Measurements from ENCODE around the gene PRRG4. TPM values are rescaled to one million over a fixed set of nuclear protein-coding genes. Genes with fewer than 3 reads are reported as not detected.

PRRG4 gene
- total and polyA plus RNA-seq, 2 donors from 2014 or later, result 6.4 to 18.4 TPM

- intact Hi-C loops (cut with DNase I), result no loop called here
- no peak for DNase-seq
Observed at GRCh38 chr11:32786811-32787210, 42.9 kb upstream of the PRRG4 start.

GRCh38 chr11:32790916-32791315, 38.8 kb upstream of the PRRG4 start:
- Histone ChIP-seq H3K36me3 (ENCODE audit: control insufficient read depth in 2 of 3, insufficient read depth in 3 of 3, low read length in 3 of 3) (no peaks in the 10 kb centered on the region), H3K9me3 (ENCODE audit: control insufficient read depth in 2 of 3, insufficient read depth in 1 of 3, low read length in 3 of 3) (no peaks in the 10 kb centered on the region)
- intact Hi-C loops (cut with DNase I), result loop anchor here (10.0 kb wide), 1 partner anchor 466 kb away; no protein-coding TSS in a partner anchor

More at GRCh38 chr11:32786811-32787210, 42.9 kb upstream of the PRRG4 start:
- no peaks in the 10 kb centered on the region for H3K27me3 ChIP-seq (ENCODE audit: control insufficient read depth, insufficient read depth, low read length)
- no peak for TF ChIP-seq CTCF (IDR thresholded peaks at IDR 0.05; ENCODE audit: borderline replicate concordance, extremely low read depth, insufficient read depth)
- H3K27ac ChIP-seq (ENCODE audit: low read depth in 2 of 2, low read length in 2 of 2), result no peak overlapping the region
- FAIRE-seq, result no peak
- H3K9me3 ChIP-seq (ENCODE audit: control insufficient read depth in 2 of 3, insufficient read depth in 1 of 3, low read length in 3 of 3), result no peaks in the 10 kb centered on the region
- no peaks in the 10 kb centered on the region for H3K36me3 ChIP-seq (ENCODE audit: control insufficient read depth in 2 of 3, insufficient read depth in 3 of 3, low read length in 3 of 3)
- H3K9ac ChIP-seq (ENCODE audit: low read length in 3 of 3), result no peak overlapping the region
- H3K4me3 ChIP-seq (ENCODE audit: low read length in 3 of 3), result no peak overlapping the region
- H3K4me1 ChIP-seq (ENCODE audit: control insufficient read depth in 2 of 3, insufficient read depth in 2 of 3, low read depth in 1 of 3, low read length in 3 of 3), result no peaks in the 10 kb centered on the region

GRCh38 chr11:32792111-32792947, 37.4 kb upstream of the PRRG4 start:
- no peaks in the 10 kb centered on the region for H3K9me3 ChIP-seq (ENCODE audit: control insufficient read depth in 2 of 3, insufficient read depth in 1 of 3, low read length in 3 of 3)
- no peak for FAIRE-seq
- no peak for TF ChIP-seq CTCF (IDR thresholded peaks at IDR 0.05; ENCODE audit: borderline replicate concordance, extremely low read depth, insufficient read depth)
- H3K27me3 ChIP-seq (ENCODE audit: control insufficient read depth, insufficient read depth, low read length), result no peaks in the 10 kb centered on the region
- intact Hi-C loops (cut with DNase I), result loop anchor here (10.0 kb wide), 1 partner anchor 468 kb away; no protein-coding TSS in a partner anchor
- DNase-seq, result no peak
- H3K9ac ChIP-seq (ENCODE audit: low read length in 3 of 3), result no peak overlapping the region
- peak overlapping the region in 2 of 3 donors; percentile 48 to 65 for H3K4me3 ChIP-seq (ENCODE audit: low read length in 3 of 3)
- no peaks in the 10 kb centered on the region for H3K4me1 ChIP-seq (ENCODE audit: control insufficient read depth in 2 of 3, insufficient read depth in 2 of 3, low read depth in 1 of 3, low read length in 3 of 3)
- no peak overlapping the region for H3K27ac ChIP-seq (ENCODE audit: low read depth in 2 of 2, low read length in 2 of 2)
- H3K36me3 ChIP-seq (ENCODE audit: control insufficient read depth in 2 of 3, insufficient read depth in 3 of 3, low read length in 3 of 3), result no peaks in the 10 kb centered on the region

More at GRCh38 chr11:32790916-32791315, 38.8 kb upstream of the PRRG4 start:
- no peak overlapping the region for H3K9ac ChIP-seq (ENCODE audit: low read length in 3 of 3)
- H3K27ac ChIP-seq (ENCODE audit: low read depth in 2 of 2, low read length in 2 of 2), result no peak overlapping the region
- no peaks in the 10 kb centered on the region for H3K27me3 ChIP-seq (ENCODE audit: control insufficient read depth, insufficient read depth, low read length)
- FAIRE-seq (no peak), DNase-seq (no peak)
- H3K4me1 ChIP-seq (ENCODE audit: control insufficient read depth in 2 of 3, insufficient read depth in 2 of 3, low read depth in 1 of 3, low read length in 3 of 3), result no peaks in the 10 kb centered on the region
- no peak for TF ChIP-seq CTCF (IDR thresholded peaks at IDR 0.05; ENCODE audit: borderline replicate concordance, extremely low read depth, insufficient read depth)
- no peak overlapping the region for H3K4me3 ChIP-seq (ENCODE audit: low read length in 3 of 3)

Data from kidney (tissue), 14 donors.